Endothelial cell (in vitro differentiated cells): ENCODE data around the gene PLXNB1. TPM values are rescaled to one million over a fixed set of nuclear protein-coding genes. Genes with fewer than 3 reads are reported as not detected.

Experiments
- DNase-seq: peaks from one replicate; pipeline ENCODE4 v3.0.0; 2021; ENCODE audit warnings: low spot score
- H3K27ac Mint-ChIP-seq: one replicate; pipeline ENCODE4 v1.8.0; 2021; ENCODE audit warnings: mixed read lengths, inconsistent platforms; ENCODE audit not compliant: unreplicated experiment
- H3K27me3 Mint-ChIP-seq: one replicate; pipeline ENCODE4 v1.8.0; 2021; ENCODE audit warnings: mild to moderate bottlenecking, moderate library complexity, mixed read lengths, inconsistent platforms; ENCODE audit not compliant: unreplicated experiment
- H3K36me3 Mint-ChIP-seq: one replicate; pipeline ENCODE4 v1.8.0; 2021; ENCODE audit warnings: mild to moderate bottlenecking, low read depth, mixed read lengths, inconsistent platforms; ENCODE audit not compliant: unreplicated experiment
- H3K4me1 Mint-ChIP-seq: one replicate; pipeline ENCODE4 v1.8.0; 2021; ENCODE audit warnings: mild to moderate bottlenecking, mixed read lengths, inconsistent platforms; ENCODE audit not compliant: unreplicated experiment
- H3K4me3 Mint-ChIP-seq: one replicate; pipeline ENCODE4 v1.8.0; 2021; ENCODE audit warnings: mild to moderate bottlenecking, mixed read lengths, inconsistent platforms; ENCODE audit not compliant: unreplicated experiment
- H3K9me3 Mint-ChIP-seq: one replicate; pipeline ENCODE4 v1.8.0; 2021; ENCODE audit warnings: mixed read lengths, inconsistent platforms; ENCODE audit not compliant: unreplicated experiment
- CTCF ChIP-seq: fragments of 200-600 bp; sonication (generic); IDR thresholded peaks from one replicate; pipeline ENCODE4 v1.5.0; 2021; ENCODE audit warnings: antibody characterized with exemption; ENCODE audit not compliant: unreplicated experiment
- long read RNA-seq: library from polyadenylated mRNA; unstranded; transcript quantifications from one replicate; pipeline ENCODE4 v2.0.0, GENCODE V29; 2020; ENCODE audit not compliant: unreplicated experiment
- total RNA-seq: library from RNA; stranded (reverse); fragmentation: NEBNext Ultra II Directional; extraction: Animal tissue kit (Norgen Biotek cat#: 25700); gene quantifications from one replicate; pipeline ENCODE4 v1.2.1, GENCODE V29; 2021; ENCODE audit not compliant: unreplicated experiment

Gene PLXNB1
- total RNA-seq = 68.7 TPM
- long read RNA-seq, partial matches to known transcripts = 6 of 9 reads
- long read RNA-seq, other reads (novel, unspliced or antisense) = 2 of 9 reads

GRCh38 chr3:48429960-48430707, at the start of gene PLXNB1:
Gene PLXNB1 (minus strand): TSS chr3:48430086. CDS start chr3:48424611, 5,475 bp downstream.
- Mint-ChIP-seq H3K27ac (peak within 1 kb of the TSS; percentile 81), H3K36me3 (peaks cover 15% of the 10 kb centered on the region), H3K4me1 (peaks cover 30% of the 10 kb centered on the region), H3K27me3 (peaks cover 20% of the 10 kb centered on the region), H3K9me3 (no peaks in the 10 kb centered on the region), H3K4me3 (peak within 1 kb of the TSS; percentile 89)
- TF ChIP-seq CTCF = no peak
- peak; percentile 23 for DNase-seq

- H3K4me3 Mint-ChIP-seq = peak overlapping the region; percentile 42
- DNase-seq = no peak
- H3K9me3 Mint-ChIP-seq = no peaks in the 10 kb centered on the region
- TF ChIP-seq CTCF = no peak
- H3K36me3 Mint-ChIP-seq = peaks cover 18% of the 10 kb centered on the region
- H3K27me3 Mint-ChIP-seq = peaks cover 4% of the 10 kb centered on the region
- no peaks in the 10 kb centered on the region for H3K4me1 Mint-ChIP-seq
- no peak overlapping the region for H3K27ac Mint-ChIP-seq
Measured at GRCh38 chr3:48478626-48479555, 49.0 kb upstream of the PLXNB1 start.

- peaks cover 4% of the 10 kb centered on the region for H3K4me1 Mint-ChIP-seq
- TF ChIP-seq CTCF = no peak
- H3K9me3 Mint-ChIP-seq = no peaks in the 10 kb centered on the region
- H3K27me3 Mint-ChIP-seq = peaks cover 7% of the 10 kb centered on the region
- H3K4me3 Mint-ChIP-seq = no peak overlapping the region
- peaks cover 22% of the 10 kb centered on the region for H3K36me3 Mint-ChIP-seq
- no peak overlapping the region for H3K27ac Mint-ChIP-seq
- DNase-seq = no peak
Measured at GRCh38 chr3:48477959-48478520, 48.2 kb upstream of the PLXNB1 start.

GRCh38 chr3:48476426-48477053, 46.7 kb upstream of the PLXNB1 start:
- H3K36me3 Mint-ChIP-seq = peaks cover 27% of the 10 kb centered on the region
- no peaks in the 10 kb centered on the region for H3K9me3 Mint-ChIP-seq
- H3K27ac Mint-ChIP-seq = no peak overlapping the region
- H3K27me3 Mint-ChIP-seq = peaks cover 13% of the 10 kb centered on the region
- no peak overlapping the region for H3K4me3 Mint-ChIP-seq
- no peak for TF ChIP-seq CTCF
- DNase-seq = no peak
- peaks cover 9% of the 10 kb centered on the region for H3K4me1 Mint-ChIP-seq
